Muscle of leg (tissue), 11 donors: ENCODE results near the gene GRM1. TPM values are rescaled to one million over a fixed set of nuclear protein-coding genes. Genes with fewer than 3 reads are reported as not detected.

Experiments
- DNase-seq: peaks from one replicate; pipeline ENCODE4 v3.0.0; 2013
- H3K27ac ChIP-seq: one replicate; pipeline ENCODE4 v1.5.1; 2013; ENCODE audit warnings: mild to moderate bottlenecking, low read length, control low read depth
- H3K27me3 ChIP-seq: one replicate; pipeline ENCODE4 v1.6.1; 2013; ENCODE audit warnings: low read length; ENCODE audit not compliant: control insufficient read depth, insufficient read depth
- H3K36me3 ChIP-seq: one replicate; pipeline ENCODE4 v1.6.1; 2013; ENCODE audit warnings: low read length; ENCODE audit not compliant: control insufficient read depth, insufficient read depth
- H3K4me1 ChIP-seq: one replicate; pipeline ENCODE4 v1.6.1; 2013; ENCODE audit warnings: low read length; ENCODE audit not compliant: control insufficient read depth, insufficient read depth
- H3K4me3 ChIP-seq: one replicate; pipeline ENCODE4 v1.5.1; 2013; ENCODE audit warnings: low read length, control low read depth
- H3K9me3 ChIP-seq: replicated peaks from 2 replicates; pipeline ENCODE4 v1.6.1; 2013; ENCODE audit warnings: low read depth, low read length; ENCODE audit not compliant: control insufficient read depth
- WGBS: methylation state at CpG from one replicate; pipeline ENCODE4 v1.1.5; 2013; ENCODE audit warnings: missing lambda C conversion rate; ENCODE audit not compliant: insufficient coverage; 5-methylcytosine and 5-hydroxymethylcytosine counted together
- polyA plus RNA-seq, 8 donors: library from polyadenylated mRNA; unstranded; fragments of 120-200 nt; gene quantifications; one replicate each; pipeline versions ENCODE4 v1.2.1 to v1.2.3, GENCODE V29; 2013; ENCODE audit warnings: inconsistent platforms in 1 of 8, low replicate concordance in 1 of 8; ENCODE audit not compliant: insufficient read length in 8 of 8, insufficient read depth in 1 of 8
- total RNA-seq: library from RNA; stranded (reverse); fragments of 120-200 nt; gene quantifications from one replicate; pipeline ENCODE4 v1.2.4, GENCODE V29; 2013

GRM1 gene
- total and polyA plus RNA-seq, 9 donors = 0.05 to 0.18 (median 0.09) TPM

DNA sequence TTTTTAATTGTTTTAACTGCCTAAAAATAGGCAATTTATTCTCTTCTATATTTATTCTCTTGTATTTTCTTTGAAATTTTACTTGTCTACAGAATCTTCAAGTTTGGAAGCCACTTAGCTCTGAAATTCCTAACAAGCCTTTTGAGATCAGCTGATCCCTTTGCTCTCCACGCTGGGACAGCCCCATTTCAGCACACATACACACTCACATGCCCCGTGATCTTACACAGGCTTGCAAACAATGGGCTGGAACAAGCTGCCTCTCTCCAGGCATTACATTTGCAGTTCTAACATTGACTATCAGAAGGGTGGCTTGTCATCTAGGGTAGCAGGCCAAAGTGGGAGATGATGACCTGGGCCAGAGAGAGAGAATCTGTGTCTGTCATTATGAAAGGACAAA lies 452.7 kb downstream of the GRM1 start:
- no peaks in the 10 kb centered on the region for H3K36me3 ChIP-seq
- no peak overlapping the region for H3K4me3 ChIP-seq
- H3K9me3 ChIP-seq = peaks cover 7% of the 10 kb centered on the region
- no peaks in the 10 kb centered on the region for H3K4me1 ChIP-seq
- H3K27ac ChIP-seq = no peak overlapping the region
- no peaks in the 10 kb centered on the region for H3K27me3 ChIP-seq
- 40% methylated on average over 1 of the region's 2 CpGs for WGBS
- DNase-seq = no peak

DNA sequence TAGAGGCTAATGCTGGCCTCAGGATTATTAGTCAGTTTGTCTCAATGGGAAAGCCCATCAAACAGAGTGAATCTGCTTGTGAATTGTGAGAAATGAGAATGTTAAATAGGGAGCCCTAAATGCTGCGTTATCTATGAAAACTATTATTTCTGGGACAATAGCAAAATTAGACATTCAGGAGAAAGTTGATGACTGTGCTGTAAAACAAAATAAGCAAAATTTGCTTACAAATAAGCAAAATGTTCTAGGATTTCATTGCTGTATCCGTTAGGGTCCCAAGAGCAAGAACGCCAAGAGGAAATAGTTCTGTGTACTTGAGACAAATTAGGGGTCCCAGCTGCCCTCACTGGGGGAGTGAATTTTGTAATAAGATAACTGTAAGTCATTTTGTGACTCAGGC lies 455.5 kb downstream of the GRM1 start:
- Histone ChIP-seq H3K9me3 (peaks cover 5% of the 10 kb centered on the region), H3K4me3 (no peak overlapping the region), H3K27ac (no peak overlapping the region), H3K27me3 (no peaks in the 10 kb centered on the region), H3K4me1 (no peaks in the 10 kb centered on the region), H3K36me3 (no peaks in the 10 kb centered on the region)
- no peak for DNase-seq
- WGBS = 70% methylated on average over 2 of the region's 3 CpGs

Other genes starting within 250 kb of the GRM1 start
- gene FBXO30, start 214.3 kb upstream of the GRM1 start, total RNA-seq = 8.7 TPM
- gene FBXO30, start 214.3 kb upstream of the GRM1 start, polyA plus RNA-seq = 10 to 100 TPM in 5 of 8 donors, 1 to 10 TPM in 3; 7.2 to 12.4 (median 10.2) TPM
- gene SHPRH, start 64.7 kb upstream of the GRM1 start, total RNA-seq = 18.3 TPM
- 10 to 100 TPM in 2 of 8 donors, 1 to 10 TPM in 6; 5.3 to 12.5 (median 9.4) TPM for gene SHPRH, start 64.7 kb upstream of the GRM1 start, polyA plus RNA-seq